Glutamatergic neuron (in vitro differentiated cells): Measurements from ENCODE around the gene MOB3B. TPM values are rescaled to one million over a fixed set of nuclear protein-coding genes. Genes with fewer than 3 reads are reported as not detected.
"Not testable (repeated sequence)": the region's sequence is repeated elsewhere in the genome, so short reads cannot be mapped to it uniquely, and the experiment has no call there.

Experiments
- DNase-seq: peaks from one replicate; pipeline ENCODE4 v3.0.0; 2022
- H3K27ac Mint-ChIP-seq: one replicate; pipeline ENCODE4 v1.8.0; 2020; ENCODE audit warnings: mild to moderate bottlenecking, mixed read lengths, inconsistent platforms; ENCODE audit not compliant: unreplicated experiment
- H3K27me3 Mint-ChIP-seq: one replicate; pipeline ENCODE4 v1.8.0; 2020; ENCODE audit warnings: mild to moderate bottlenecking, moderate library complexity, mixed read lengths, inconsistent platforms; ENCODE audit not compliant: unreplicated experiment
- H3K36me3 Mint-ChIP-seq: one replicate; pipeline ENCODE4 v1.8.0; 2020; ENCODE audit warnings: mild to moderate bottlenecking, mixed read lengths, inconsistent platforms; ENCODE audit not compliant: unreplicated experiment
- H3K4me1 Mint-ChIP-seq: one replicate; pipeline ENCODE4 v1.8.0; 2020; ENCODE audit warnings: mild to moderate bottlenecking, low read depth, mixed read lengths, inconsistent platforms; ENCODE audit not compliant: unreplicated experiment
- H3K4me3 Mint-ChIP-seq: one replicate; pipeline ENCODE4 v1.8.0; 2020; ENCODE audit warnings: mild to moderate bottlenecking, mixed read lengths, inconsistent platforms; ENCODE audit not compliant: unreplicated experiment
- H3K9me3 Mint-ChIP-seq: one replicate; pipeline ENCODE4 v1.8.0; 2020; ENCODE audit warnings: mild to moderate bottlenecking, moderate library complexity, mixed read lengths, inconsistent platforms; ENCODE audit not compliant: unreplicated experiment
- total RNA-seq: library from RNA; stranded (reverse); fragmentation: NEBNext Ultra II Directional; extraction: Animal tissue kit (Norgen Biotek cat#: 25700); gene quantifications from one replicate; pipeline ENCODE4 v1.2.1, GENCODE V29; 2021; ENCODE audit not compliant: unreplicated experiment
- TF ChIP-seq, protein P1 (sequence below): fragments of 200-600 bp; sonication (generic); IDR thresholded peaks from one replicate; pipeline ENCODE4 v1.5.0; 2021; ENCODE audit not compliant: partially characterized antibody, unreplicated experiment

The MOB3B gene
- total RNA-seq, 1 donor from 2014 or later, result 1.8 TPM

DNA sequence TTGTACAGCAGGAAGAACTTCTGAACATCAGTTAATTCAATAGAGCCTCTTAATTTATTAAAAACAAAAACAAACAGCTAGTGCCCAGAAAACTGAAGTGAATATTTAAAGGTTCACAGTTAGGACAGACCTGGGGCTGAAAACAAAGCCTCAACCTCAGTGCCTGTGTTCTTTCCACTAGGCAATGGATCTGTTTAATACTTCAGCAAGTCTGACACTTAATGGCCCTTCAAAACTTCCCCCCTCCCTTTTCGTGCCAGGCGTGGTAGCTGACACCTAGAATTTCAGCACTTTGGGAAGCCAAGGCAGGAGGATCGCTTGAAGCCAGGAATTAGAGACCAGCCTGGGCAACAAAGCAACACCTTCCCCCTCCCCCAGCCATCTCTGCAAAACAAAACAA is 60.1 kb downstream of the MOB3B start:
- H3K36me3 Mint-ChIP-seq, result no peaks in the 10 kb centered on the region
- TF ChIP-seq, protein P1, sequence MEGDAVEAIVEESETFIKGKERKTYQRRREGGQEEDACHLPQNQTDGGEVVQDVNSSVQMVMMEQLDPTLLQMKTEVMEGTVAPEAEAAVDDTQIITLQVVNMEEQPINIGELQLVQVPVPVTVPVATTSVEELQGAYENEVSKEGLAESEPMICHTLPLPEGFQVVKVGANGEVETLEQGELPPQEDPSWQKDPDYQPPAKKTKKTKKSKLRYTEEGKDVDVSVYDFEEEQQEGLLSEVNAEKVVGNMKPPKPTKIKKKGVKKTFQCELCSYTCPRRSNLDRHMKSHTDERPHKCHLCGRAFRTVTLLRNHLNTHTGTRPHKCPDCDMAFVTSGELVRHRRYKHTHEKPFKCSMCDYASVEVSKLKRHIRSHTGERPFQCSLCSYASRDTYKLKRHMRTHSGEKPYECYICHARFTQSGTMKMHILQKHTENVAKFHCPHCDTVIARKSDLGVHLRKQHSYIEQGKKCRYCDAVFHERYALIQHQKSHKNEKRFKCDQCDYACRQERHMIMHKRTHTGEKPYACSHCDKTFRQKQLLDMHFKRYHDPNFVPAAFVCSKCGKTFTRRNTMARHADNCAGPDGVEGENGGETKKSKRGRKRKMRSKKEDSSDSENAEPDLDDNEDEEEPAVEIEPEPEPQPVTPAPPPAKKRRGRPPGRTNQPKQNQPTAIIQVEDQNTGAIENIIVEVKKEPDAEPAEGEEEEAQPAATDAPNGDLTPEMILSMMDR, result no peak
- no peak for DNase-seq
- peaks cover 2% of the 10 kb centered on the region for H3K9me3 Mint-ChIP-seq
- H3K27ac Mint-ChIP-seq, result no peak overlapping the region
- H3K4me3 Mint-ChIP-seq, result no peak overlapping the region
- H3K27me3 Mint-ChIP-seq, result no peaks in the 10 kb centered on the region
- peaks cover 15% of the 10 kb centered on the region for H3K4me1 Mint-ChIP-seq

DNA sequence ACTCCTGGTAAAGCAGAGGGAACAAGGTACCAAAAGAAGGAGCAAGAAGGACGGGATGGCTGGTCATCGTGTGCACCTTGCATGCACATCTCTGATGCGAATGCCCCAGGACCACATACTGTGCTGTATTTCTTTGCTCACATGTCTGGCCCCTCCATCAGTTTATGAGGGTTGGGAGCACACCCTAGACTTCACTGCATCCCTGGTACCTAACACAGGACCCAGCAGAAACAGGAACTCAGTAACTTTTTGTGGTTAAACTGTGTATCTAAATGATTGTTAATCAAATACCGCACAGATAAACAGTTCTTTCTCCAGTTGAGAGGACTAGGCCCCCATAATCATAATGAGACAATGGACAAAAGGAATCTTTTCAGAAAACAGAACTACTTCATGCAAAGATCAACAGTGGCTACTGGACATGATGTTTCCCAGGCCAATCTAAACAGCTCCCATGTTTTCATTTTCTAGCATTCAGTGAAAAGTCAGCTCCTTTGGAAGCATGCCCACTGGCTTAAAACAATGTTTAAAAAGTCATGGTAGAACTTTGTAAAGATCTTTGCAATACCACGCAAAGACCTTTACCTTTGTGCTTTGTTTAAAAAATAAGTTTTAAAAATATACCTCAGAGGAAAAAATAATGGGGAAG is 61.0 kb downstream of the MOB3B start:
- peaks cover 2% of the 10 kb centered on the region for H3K9me3 Mint-ChIP-seq
- H3K27ac Mint-ChIP-seq, result no peak overlapping the region
- TF ChIP-seq, protein P1, result no peak
- peaks cover 15% of the 10 kb centered on the region for H3K4me1 Mint-ChIP-seq
- DNase-seq, result no peak
- H3K4me3 Mint-ChIP-seq, result no peak overlapping the region
- no peaks in the 10 kb centered on the region for H3K36me3 Mint-ChIP-seq
- H3K27me3 Mint-ChIP-seq, result no peaks in the 10 kb centered on the region

DNA sequence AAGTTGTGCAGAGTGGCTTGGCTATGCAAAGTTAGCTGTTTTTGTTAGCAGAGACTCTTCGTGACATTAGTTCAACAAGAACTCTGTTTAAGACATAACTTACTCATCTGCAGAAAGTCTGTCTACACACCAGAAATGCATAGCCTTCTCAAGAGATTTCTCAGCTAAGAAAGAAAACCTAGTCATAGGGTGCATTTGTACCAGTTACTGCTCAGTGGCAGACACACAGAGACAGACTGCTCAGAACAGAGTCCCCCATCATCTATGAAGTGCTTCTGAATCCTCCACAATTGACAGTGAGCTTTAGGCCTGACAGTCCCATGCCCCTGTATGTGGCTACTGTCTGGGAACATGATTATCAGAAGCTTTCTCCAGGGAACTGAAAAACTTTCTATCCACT is 61.6 kb downstream of the MOB3B start:
- H3K27me3 Mint-ChIP-seq, result no peaks in the 10 kb centered on the region
- H3K9me3 Mint-ChIP-seq, result peaks cover 2% of the 10 kb centered on the region
- DNase-seq, result no peak
- H3K36me3 Mint-ChIP-seq, result no peaks in the 10 kb centered on the region
- H3K4me1 Mint-ChIP-seq, result peaks cover 14% of the 10 kb centered on the region
- TF ChIP-seq, protein P1, result no peak
- no peak overlapping the region for H3K4me3 Mint-ChIP-seq
- no peak overlapping the region for H3K27ac Mint-ChIP-seq

DNA sequence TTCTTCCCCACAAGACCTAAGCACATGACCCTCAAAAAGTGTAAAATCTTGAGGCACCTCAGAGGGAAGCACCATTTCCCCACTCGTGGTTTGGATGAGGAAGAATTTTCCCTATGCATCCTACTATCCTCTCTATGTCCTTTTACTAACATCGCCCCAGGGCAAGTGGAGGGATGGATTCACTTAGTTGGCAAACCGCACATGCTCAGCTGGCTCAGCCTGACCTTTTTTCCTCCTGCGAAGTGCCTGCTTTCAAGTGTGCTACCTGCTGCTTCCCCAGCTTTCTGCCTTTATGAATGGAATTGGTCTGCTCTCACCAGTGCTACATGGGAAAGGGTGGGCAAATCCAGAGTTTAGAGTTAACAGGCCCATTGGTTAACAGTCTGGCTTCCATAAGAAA is 62.1 kb downstream of the MOB3B start:
- Mint-ChIP-seq H3K27me3 (no peaks in the 10 kb centered on the region), H3K9me3 (peaks cover 2% of the 10 kb centered on the region), H3K36me3 (no peaks in the 10 kb centered on the region), H3K27ac (no peak overlapping the region), H3K4me1 (peaks cover 11% of the 10 kb centered on the region), H3K4me3 (no peak overlapping the region)
- peak; percentile 31 for DNase-seq
- TF ChIP-seq, protein P1, result no peak

DNA sequence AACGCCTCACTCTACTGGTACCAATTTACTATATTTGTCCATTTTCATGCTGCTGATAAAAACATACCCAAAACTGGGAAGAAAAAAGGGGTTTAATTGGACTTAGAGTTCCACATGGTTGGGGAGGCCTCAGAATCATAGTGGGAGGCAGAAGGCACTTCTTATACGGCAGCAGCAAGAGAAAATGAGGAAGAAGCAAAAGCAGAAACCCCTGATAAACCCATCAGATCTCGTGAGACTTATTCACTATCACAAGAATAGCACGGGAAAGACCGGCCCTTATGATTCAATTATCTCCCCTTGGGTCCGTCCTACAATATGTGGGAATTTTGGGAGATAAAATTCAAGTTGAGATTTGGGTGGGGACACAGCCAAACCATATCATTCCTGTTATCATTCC is 63.1 kb downstream of the MOB3B start:
- not testable (repeated sequence) for H3K27me3 Mint-ChIP-seq, H3K9me3 Mint-ChIP-seq, DNase-seq, H3K4me1 Mint-ChIP-seq, H3K27ac Mint-ChIP-seq, H3K36me3 Mint-ChIP-seq, H3K4me3 Mint-ChIP-seq

DNA sequence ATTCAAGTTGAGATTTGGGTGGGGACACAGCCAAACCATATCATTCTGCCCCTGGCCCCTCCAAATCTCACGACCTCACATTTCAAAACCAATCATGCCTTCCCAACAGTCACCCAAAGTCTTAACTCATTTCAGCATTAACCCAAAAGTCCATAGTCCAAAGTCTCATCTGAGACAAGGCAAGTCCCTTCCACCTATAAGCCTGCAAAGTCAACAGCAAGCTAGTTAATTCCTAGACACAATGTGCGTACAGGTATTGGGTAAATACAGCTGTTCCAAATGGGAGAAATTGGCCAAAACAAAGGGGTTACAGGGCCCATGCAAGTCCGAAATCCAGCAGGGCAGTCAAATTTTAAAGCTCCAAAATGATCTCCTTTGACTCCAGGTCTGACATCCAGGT is 64.7 kb downstream of the MOB3B start:
- not testable (repeated sequence) for H3K27me3 Mint-ChIP-seq, H3K4me3 Mint-ChIP-seq, H3K36me3 Mint-ChIP-seq, DNase-seq, H3K4me1 Mint-ChIP-seq, H3K27ac Mint-ChIP-seq, H3K9me3 Mint-ChIP-seq
